Measurements from ENCODE around the gene MAML1. TPM values are rescaled to one million over a fixed set of nuclear protein-coding genes. Genes with fewer than 3 reads are reported as not detected.

The MAML1 gene
- total RNA-seq, 1 experiment from 2014 or later, result 34.0 TPM

DNA sequence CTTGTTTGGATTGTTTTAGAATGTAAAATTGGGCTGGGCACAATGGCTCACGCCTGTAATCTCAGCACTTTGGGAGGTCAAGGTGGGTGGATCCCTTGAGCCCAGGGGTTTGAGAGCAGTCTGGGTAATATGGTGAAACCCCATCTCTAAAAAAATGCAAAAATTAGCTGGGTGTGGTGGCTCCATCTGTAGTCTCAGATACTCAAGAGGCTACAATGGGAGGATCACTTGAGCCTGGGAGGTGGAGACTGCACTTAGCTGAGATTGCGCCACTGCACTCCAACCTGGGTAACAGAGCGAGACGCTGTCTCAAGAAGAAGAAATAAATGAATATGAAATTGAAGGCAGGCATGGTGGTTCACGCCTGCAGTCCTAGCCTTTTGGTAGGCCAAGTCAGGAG lies 21.3 kb downstream of the MAML1 start:
- Histone ChIP-seq H3K9me3 (ENCODE audit: insufficient read depth, low read depth) (no peaks in the 10 kb centered on the region), H3K9me2 (ENCODE audit: insufficient read depth) (no peaks in the 10 kb centered on the region), H3K36me3 (ENCODE audit: low read depth) (no peaks in the 10 kb centered on the region), H3K27ac (no peak overlapping the region), H4K20me1 (ENCODE audit: insufficient read depth) (peaks cover 26% of the 10 kb centered on the region), H3K4me2 (no peak overlapping the region), H3K79me2 (ENCODE audit: low read depth) (peaks cover 73% of the 10 kb centered on the region), H3K4me3 (no peak overlapping the region), H3F3A (ENCODE audit: insufficient read depth, low read depth) (no peaks in the 10 kb centered on the region), H3K27me3 (ENCODE audit: insufficient read depth, low read depth) (no peaks in the 10 kb centered on the region), H2AFZ (no peak overlapping the region), H3K4me1 (replicated peaks; ENCODE audit: insufficient read depth) (peaks cover under 1% of the 10 kb centered on the region; the same call in 1 of the 2 replicates)
- ChIA-PET CTCF (no interaction called here), POLR2A (ENCODE audit: unreplicated experiment) (interaction anchor here (0.6 kb wide), 1 partner anchor 74 kb away, joined by 26 read pairs; no protein-coding TSS in a partner anchor)
- BruUV-seq (replicated peaks), result no TSS peak
- intact Hi-C loops (cut with micrococcal nuclease; ENCODE audit: unreplicated experiment), result no loop called here
- DNase-seq, result no peak
- TF ChIP-seq EZH2 (IDR thresholded peaks at IDR 0.05; ENCODE audit: low read depth) (no peak), CTCF (conservative IDR thresholded peaks at IDR 0.05) (no peak)

- no peaks in the 10 kb centered on the region for H3K27me3 ChIP-seq (ENCODE audit: insufficient read depth, low read depth)
- no peak overlapping the region for H3K4me3 ChIP-seq
- no peaks in the 10 kb centered on the region for H3K36me3 ChIP-seq (ENCODE audit: low read depth)
- intact Hi-C loops (cut with micrococcal nuclease; ENCODE audit: unreplicated experiment), result no loop called here
- H3K79me2 ChIP-seq (ENCODE audit: low read depth), result peaks cover 73% of the 10 kb centered on the region
- TF ChIP-seq CTCF (conservative IDR thresholded peaks at IDR 0.05), result no peak
- no peak for TF ChIP-seq EZH2 (IDR thresholded peaks at IDR 0.05; ENCODE audit: low read depth)
- H3F3A ChIP-seq (ENCODE audit: insufficient read depth, low read depth), result no peaks in the 10 kb centered on the region
- H3K9me3 ChIP-seq (ENCODE audit: insufficient read depth, low read depth), result no peaks in the 10 kb centered on the region
- no peak overlapping the region for H3K4me2 ChIP-seq
- no peak overlapping the region for H3K27ac ChIP-seq
- no peak for DNase-seq
- no peak overlapping the region for H2AFZ ChIP-seq
- H3K9me2 ChIP-seq (ENCODE audit: insufficient read depth), result no peaks in the 10 kb centered on the region
- peaks cover 28% of the 10 kb centered on the region for H4K20me1 ChIP-seq (ENCODE audit: insufficient read depth)
- no TSS peak for BruUV-seq (replicated peaks)
- ChIA-PET CTCF (interaction anchor here (1.0 kb wide), 1 partner anchor 23 kb away, joined by 4 read pairs; the partner anchor contains the start of gene MAML1), POLR2A (ENCODE audit: unreplicated experiment) (interaction anchor here (0.6 kb wide), 1 partner anchor 18 kb away, joined by 4 read pairs; no protein-coding TSS in a partner anchor)
- H3K4me1 ChIP-seq (replicated peaks; ENCODE audit: insufficient read depth), result peaks cover 11% of the 10 kb centered on the region
Measured at GRCh38 chr5:179755022-179755421, 22.4 kb downstream of the MAML1 start.

GRCh38 chr5:179758955-179759354 lies 26.3 kb downstream of the MAML1 start:
- POLR2A ChIA-PET (ENCODE audit: unreplicated experiment), result no interaction called here
- H3F3A ChIP-seq (ENCODE audit: insufficient read depth, low read depth), result peaks cover 20% of the 10 kb centered on the region

More at GRCh38 chr5:179758955-179759354, 26.3 kb downstream of the MAML1 start:
- H2AFZ ChIP-seq, result no peak overlapping the region
- H3K27ac ChIP-seq, result no peak overlapping the region
- no peak overlapping the region for H3K4me3 ChIP-seq
- TF ChIP-seq CTCF (conservative IDR thresholded peaks at IDR 0.05) (no peak), EZH2 (IDR thresholded peaks at IDR 0.05; ENCODE audit: low read depth) (no peak)
- H3K27me3 ChIP-seq (ENCODE audit: insufficient read depth, low read depth), result no peaks in the 10 kb centered on the region
- H3K9me3 ChIP-seq (ENCODE audit: insufficient read depth, low read depth), result no peaks in the 10 kb centered on the region
- H4K20me1 ChIP-seq (ENCODE audit: insufficient read depth), result peaks cover 45% of the 10 kb centered on the region
- peaks cover 46% of the 10 kb centered on the region for H3K4me1 ChIP-seq (replicated peaks; ENCODE audit: insufficient read depth)
- no peak overlapping the region for H3K4me2 ChIP-seq
- no TSS peak for BruUV-seq (replicated peaks)
- no peaks in the 10 kb centered on the region for H3K9me2 ChIP-seq (ENCODE audit: insufficient read depth)
- CTCF ChIA-PET, result no interaction called here
- H3K79me2 ChIP-seq (ENCODE audit: low read depth), result peaks cover 80% of the 10 kb centered on the region
- no peak for DNase-seq
- H3K36me3 ChIP-seq (ENCODE audit: low read depth), result no peaks in the 10 kb centered on the region
- intact Hi-C loops (cut with micrococcal nuclease; ENCODE audit: unreplicated experiment), result no loop called here

All from PC-9 (cell line).